IMR-90 (cell line): ENCODE measurements around the gene TMCC1. TPM values are rescaled to one million over a fixed set of nuclear protein-coding genes. Genes with fewer than 3 reads are reported as not detected.

Experiments used
- ATAC-seq: fragments of 200-7000 bp; cut with Tn5 transposase; 2 replicates; pipeline ENCODE4 v1.9.1; 2020; ENCODE audit warnings: low read depth, mild to moderate bottlenecking, moderate library complexity
- BruUV-seq: library from RNA; stranded (reverse); fragments of 400-500 nt; replicated peaks from 2 replicates; lab custom pipeline; 2021; lab: Mats Ljungman, UMichigan
- CTCF ChIA-PET: fragments of 300-600 bp; formaldehyde crosslinking; extraction: SDS; loops from one replicate; lab custom pipeline; 2021; ENCODE audit warnings: antibody characterized with exemption; lab: Yijun Ruan, JAX
- POLR2A ChIA-PET: fragments of 300-600 bp; sonication (Branson Sonifier 250); formaldehyde crosslinking; loops from one replicate; lab custom pipeline; 2022; ENCODE audit warnings: antibody characterized with exemption; ENCODE audit not compliant: unreplicated experiment; lab: Charles Lee
- DNase-seq: peaks from one replicate; pipeline ENCODE4 v3.0.0; 2013
- H2AFZ ChIP-seq: replicated peaks from 2 replicates; pipeline ENCODE3; 2013; ENCODE audit warnings: low read length, mild to moderate bottlenecking; ENCODE audit not compliant: poor library complexity
- H2AK5ac ChIP-seq: 2 replicates; pipeline ENCODE4 v1.6.1; 2013; ENCODE audit warnings: low read depth, low read length, inconsistent platforms
- H2AK9ac ChIP-seq: replicated peaks from 2 replicates; pipeline ENCODE3; 2013; ENCODE audit warnings: mild to moderate bottlenecking, low read depth, low read length, moderate library complexity; ENCODE audit not compliant: poor library complexity
- H2BK120ac ChIP-seq: 2 replicates; pipeline ENCODE4 v1.6.1; 2013; ENCODE audit warnings: low read depth, low read length, inconsistent platforms
- H2BK15ac ChIP-seq: 3 replicates; pipeline ENCODE4 v1.6.1; 2013; ENCODE audit warnings: low read depth, low read length, inconsistent platforms
- H2BK20ac ChIP-seq: 2 replicates; pipeline ENCODE4 v1.6.1; 2013; ENCODE audit warnings: low read depth, mild to moderate bottlenecking, inconsistent platforms, low read length, moderate library complexity
- H2BK5ac ChIP-seq: 2 replicates; pipeline ENCODE4 v1.6.1; 2013; ENCODE audit warnings: mild to moderate bottlenecking, low read depth, low read length, inconsistent platforms; ENCODE audit not compliant: poor library complexity, severe bottlenecking
- H3K14ac ChIP-seq: replicated peaks from 2 replicates; pipeline ENCODE4 v1.6.1; 2013; ENCODE audit warnings: low read depth, low read length, inconsistent platforms
- H3K18ac ChIP-seq: 2 replicates; pipeline ENCODE4 v1.6.1; 2013; ENCODE audit warnings: low read depth, low read length, control low read depth
- H3K23ac ChIP-seq: 2 replicates; pipeline ENCODE4 v1.6.1; 2013; ENCODE audit warnings: low read depth, low read length, inconsistent platforms
- H3K27ac ChIP-seq: 2 replicates; pipeline ENCODE4 v1.5.1; 2013; ENCODE audit warnings: mild to moderate bottlenecking, control low read depth, low read length; ENCODE audit not compliant: insufficient read depth
- H3K27me3 ChIP-seq: 2 replicates; pipeline ENCODE4 v1.6.1; 2013; ENCODE audit warnings: low read length; ENCODE audit not compliant: control insufficient read depth, insufficient read depth
- H3K36me3 ChIP-seq: 2 replicates; pipeline ENCODE4 v1.6.1; 2013; ENCODE audit warnings: low read length, mixed read lengths; ENCODE audit not compliant: control insufficient read depth, insufficient read depth
- H3K4ac ChIP-seq: 2 replicates; pipeline ENCODE4 v1.6.1; 2013; ENCODE audit warnings: low read depth, low read length, inconsistent platforms
- H3K4me1 ChIP-seq: 2 replicates; pipeline ENCODE4 v1.6.1; 2013; ENCODE audit warnings: low read length, mixed read lengths; ENCODE audit not compliant: control insufficient read depth, insufficient read depth
- H3K4me2 ChIP-seq: 2 replicates; pipeline ENCODE4 v1.6.1; 2013; ENCODE audit warnings: low read depth, mild to moderate bottlenecking, control low read depth, low read length, moderate library complexity
- H3K4me3 ChIP-seq: 2 replicates; pipeline ENCODE4 v1.5.1; 2013; ENCODE audit warnings: low read depth, mild to moderate bottlenecking, control low read depth, low read length, moderate library complexity; ENCODE audit not compliant: insufficient read depth
- H3K56ac ChIP-seq: 2 replicates; pipeline ENCODE4 v1.6.1; 2013; ENCODE audit warnings: low read length, inconsistent platforms; ENCODE audit not compliant: insufficient read depth; ENCODE audit errors: extremely low read depth
- H3K79me1 ChIP-seq, 2 experiments: 2 replicates each; pipeline ENCODE4 v1.6.1; 2013; ENCODE audit warnings: low read length in 2 of 2, inconsistent platforms in 1 of 2, low read depth in 1 of 2
- H3K9ac ChIP-seq: 2 replicates; pipeline ENCODE4 v1.6.1; 2013; ENCODE audit warnings: low read depth, low read length, control low read depth
- H3K9me1 ChIP-seq: 2 replicates; pipeline ENCODE4 v1.6.1; 2013; ENCODE audit warnings: low read length, inconsistent platforms; ENCODE audit not compliant: insufficient read depth
- H3K9me3 ChIP-seq: 2 replicates; pipeline ENCODE4 v1.6.1; 2013; ENCODE audit warnings: low read length; ENCODE audit not compliant: control insufficient read depth, insufficient read depth
- H4K20me1 ChIP-seq: 2 replicates; pipeline ENCODE4 v1.6.1; 2013; ENCODE audit warnings: low read length, inconsistent platforms; ENCODE audit not compliant: insufficient read depth
- H4K5ac ChIP-seq: 2 replicates; pipeline ENCODE4 v1.6.1; 2013; ENCODE audit warnings: mild to moderate bottlenecking, low read depth, low read length, control low read depth
- H4K8ac ChIP-seq, 2 experiments: 2 replicates each; pipeline ENCODE4 v1.6.1; 2013; ENCODE audit warnings: low read depth in 2 of 2, low read length in 2 of 2, control low read depth in 1 of 2, inconsistent platforms in 1 of 2
- H4K91ac ChIP-seq: 2 replicates; pipeline ENCODE4 v1.6.1; 2013; ENCODE audit warnings: low read depth, low read length, inconsistent platforms; ENCODE audit not compliant: insufficient read depth
- BHLHE40 ChIP-seq: fragments of 150-350 bp; IDR thresholded peaks from 2 replicates; pipeline ENCODE4 v1.6.1; 2016; ENCODE audit warnings: mild to moderate bottlenecking, low read depth, low read length
- CHD1 ChIP-seq: IDR thresholded peaks from 2 replicates; pipeline ENCODE4 v1.6.1; 2012; ENCODE audit warnings: low read depth, low read length, improper control_type of control experiment
- FOS ChIP-seq: fragments of 150-350 bp; IDR thresholded peaks from 2 replicates; pipeline ENCODE4 v1.6.1; 2016; ENCODE audit warnings: low read depth, low read length
- MAFK ChIP-seq: IDR thresholded peaks from 2 replicates; pipeline ENCODE4 v1.6.1; 2012; ENCODE audit warnings: low read depth, low read length, improper control_type of control experiment
- MAZ ChIP-seq: IDR thresholded peaks from 2 replicates; pipeline ENCODE4 v1.6.1; 2012; ENCODE audit warnings: low read depth, mild to moderate bottlenecking, low read length, improper control_type of control experiment, moderate library complexity, borderline replicate concordance
- MXI1 ChIP-seq: IDR thresholded peaks from 2 replicates; pipeline ENCODE4 v1.6.1; 2012; ENCODE audit warnings: low read depth, mild to moderate bottlenecking, low read length, moderate library complexity, borderline replicate concordance
- NFE2L2 ChIP-seq: fragments of 150-350 bp; IDR thresholded peaks from 2 replicates; pipeline ENCODE4 v1.6.1; 2016; ENCODE audit warnings: low read depth, mild to moderate bottlenecking, low read length
- POLR2A ChIP-seq: IDR thresholded peaks from 2 replicates; pipeline ENCODE4 v1.6.1; 2012; ENCODE audit warnings: mild to moderate bottlenecking, low read depth, low read length
- RAD21 ChIP-seq: IDR thresholded peaks from 2 replicates; pipeline ENCODE4 v1.6.1; 2012; ENCODE audit warnings: low read length, improper control_type of control experiment
- RCOR1 ChIP-seq: IDR thresholded peaks from 2 replicates; pipeline ENCODE4 v1.6.1; 2012; ENCODE audit warnings: mild to moderate bottlenecking, low read length, improper control_type of control experiment; ENCODE audit not compliant: insufficient replicate concordance
- RFX5 ChIP-seq: IDR thresholded peaks from 2 replicates; pipeline ENCODE4 v1.8.0; 2012; ENCODE audit warnings: low read depth, mild to moderate bottlenecking, low read length, moderate library complexity
- SMC3 ChIP-seq: fragments of 150-350 bp; IDR thresholded peaks from 2 replicates; pipeline ENCODE4 v1.6.1; 2016; ENCODE audit warnings: low read depth, mild to moderate bottlenecking, antibody characterized with exemption, low read length, moderate library complexity
- WGBS, 2 experiments: methylation state at CpG; one replicate each; pipeline versions ENCODE4 v1.1.5 to v1.1.7; 2013; ENCODE audit warnings: missing lambda C conversion rate in 2 of 2; ENCODE audit not compliant: insufficient read length in 1 of 2; ENCODE audit errors: extremely low coverage in 2 of 2; 5-methylcytosine and 5-hydroxymethylcytosine counted together
- dilution Hi-C: fragments of 300-500 bp; cut with HindIII; formaldehyde crosslinking; loops from one replicate; pipeline ENCODE4 v1.14.3; 2018; ENCODE audit warnings: low sequenced_read_pairs; ENCODE audit not compliant: unreplicated experiment
- in situ Hi-C: fragments of 300-500 bp; cut with MboI; formaldehyde crosslinking; loops from 3 replicates; pipeline ENCODE4 v1.14.3; 2019; ENCODE audit warnings: low sequenced_read_pairs, inconsistent platforms, mixed read lengths
- intact Hi-C: fragments of 100-400 bp; cut with micrococcal nuclease; formaldehyde crosslinking; loops from 2 replicates; pipeline ENCODE4 v1.10.0; 2022
- polyA plus RNA-seq, 3 experiments: library from polyadenylated mRNA; depleted of rRNA; stranded (reverse); fragments of >200 nt; gene quantifications; 2 replicates each; pipeline ENCODE4 v1.2.3, GENCODE V29; 2012; ENCODE audit warnings: low replicate concordance in 1 of 3
- total RNA-seq: library from RNA; depleted of rRNA; stranded (reverse); fragments of >200 nt; gene quantifications from 2 replicates; pipeline ENCODE4 v1.2.3, GENCODE V29; 2012
- TF ChIP-seq, protein P1 (sequence below): fragments of 150-350 bp; IDR thresholded peaks from 2 replicates; pipeline ENCODE4 v1.6.1; 2017; ENCODE audit warnings: mild to moderate bottlenecking, antibody characterized with exemption, low read length, low read depth
- TF ChIP-seq, protein P2 (sequence below): fragments of 150-350 bp; IDR thresholded peaks from 2 replicates; pipeline ENCODE4 v1.6.1; 2016; ENCODE audit warnings: low read depth, mild to moderate bottlenecking, low read length, moderate library complexity, borderline replicate concordance
- TF ChIP-seq, protein P3 (sequence below): conservative IDR thresholded peaks from 2 replicates; pipeline ENCODE4 v1.5.1; 2012; ENCODE audit warnings: mild to moderate bottlenecking, low read depth, low read length, improper control_type of control experiment

Gene TMCC1
- total and polyA plus RNA-seq, 2 of the 4 experiments (the other 2 are of a cell fraction): 5.0 to 7.3 TPM

DNA sequence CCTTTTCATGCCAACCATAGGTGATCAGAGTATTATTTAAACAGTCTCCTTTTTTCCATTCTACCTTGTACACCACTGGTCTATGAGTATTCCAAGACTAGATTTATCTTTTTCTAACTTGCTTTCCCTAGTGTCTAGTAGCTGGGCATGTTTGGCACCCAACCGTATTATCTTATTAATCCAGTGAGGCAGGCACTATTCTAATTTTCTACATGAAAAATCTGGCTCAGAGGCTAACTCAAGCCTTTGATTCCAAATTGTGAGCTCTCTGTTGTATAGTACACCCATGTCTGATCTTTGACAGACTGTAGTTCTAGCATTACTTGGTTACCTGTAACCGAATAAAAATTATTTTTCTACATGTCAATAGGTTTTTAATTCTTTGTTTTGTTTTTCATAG is 210.3 kb downstream of the TMCC1 start:
- Histone ChIP-seq H3K27me3 (no peaks in the 10 kb centered on the region), H4K20me1 (peaks cover 2% of the 10 kb centered on the region; the same call in 1 of the 2 replicates), H3K9ac (no peak overlapping the region), H3K79me1 (peaks cover 0 to 2% of the 10 kb centered on the region in 2 experiments; a peak in 2 of 4 replicates), H3K4me3 (no peak overlapping the region), H3K36me3 (no peaks in the 10 kb centered on the region), H3K23ac (no peak overlapping the region), H3K4me1 (0 out of 2 replicates have a peak, but pooled peaks cover 2% of the 10 kb centered on the region), H2AFZ (no peak overlapping the region), H3K4ac (no peak overlapping the region), H3K27ac (no peak overlapping the region), H2AK9ac (no peak overlapping the region), H2BK120ac (no peak overlapping the region), H3K9me1 (no peaks in the 10 kb centered on the region), H2AK5ac (no peak overlapping the region), H3K4me2 (no peak overlapping the region), H3K14ac (no peak overlapping the region), H4K5ac (no peak overlapping the region), H2BK15ac (no peak overlapping the region), H3K18ac (no peak overlapping the region), H4K8ac (no peak overlapping the region), H3K9me3 (no peaks in the 10 kb centered on the region), H3K56ac (no peak overlapping the region), H2BK5ac (no peak overlapping the region), H2BK20ac (no peak overlapping the region), H4K91ac (no peak overlapping the region)
- dilution Hi-C loops: no loop called here
- intact Hi-C loops: no loop called here
- TF ChIP-seq MAZ (no peak), FOS (no peak), BHLHE40 (no peak), NFE2L2 (no peak), RAD21 (no peak), CHD1 (no peak), RCOR1 (no peak), POLR2A (no peak), RFX5 (no peak), SMC3 (no peak), MXI1 (no peak), MAFK (no peak)
- TF ChIP-seq, protein P1, sequence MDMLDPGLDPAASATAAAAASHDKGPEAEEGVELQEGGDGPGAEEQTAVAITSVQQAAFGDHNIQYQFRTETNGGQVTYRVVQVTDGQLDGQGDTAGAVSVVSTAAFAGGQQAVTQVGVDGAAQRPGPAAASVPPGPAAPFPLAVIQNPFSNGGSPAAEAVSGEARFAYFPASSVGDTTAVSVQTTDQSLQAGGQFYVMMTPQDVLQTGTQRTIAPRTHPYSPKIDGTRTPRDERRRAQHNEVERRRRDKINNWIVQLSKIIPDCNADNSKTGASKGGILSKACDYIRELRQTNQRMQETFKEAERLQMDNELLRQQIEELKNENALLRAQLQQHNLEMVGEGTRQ: no peak
- TF ChIP-seq, protein P2, sequence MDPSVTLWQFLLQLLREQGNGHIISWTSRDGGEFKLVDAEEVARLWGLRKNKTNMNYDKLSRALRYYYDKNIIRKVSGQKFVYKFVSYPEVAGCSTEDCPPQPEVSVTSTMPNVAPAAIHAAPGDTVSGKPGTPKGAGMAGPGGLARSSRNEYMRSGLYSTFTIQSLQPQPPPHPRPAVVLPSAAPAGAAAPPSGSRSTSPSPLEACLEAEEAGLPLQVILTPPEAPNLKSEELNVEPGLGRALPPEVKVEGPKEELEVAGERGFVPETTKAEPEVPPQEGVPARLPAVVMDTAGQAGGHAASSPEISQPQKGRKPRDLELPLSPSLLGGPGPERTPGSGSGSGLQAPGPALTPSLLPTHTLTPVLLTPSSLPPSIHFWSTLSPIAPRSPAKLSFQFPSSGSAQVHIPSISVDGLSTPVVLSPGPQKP: no peak
- TF ChIP-seq, protein P3, sequence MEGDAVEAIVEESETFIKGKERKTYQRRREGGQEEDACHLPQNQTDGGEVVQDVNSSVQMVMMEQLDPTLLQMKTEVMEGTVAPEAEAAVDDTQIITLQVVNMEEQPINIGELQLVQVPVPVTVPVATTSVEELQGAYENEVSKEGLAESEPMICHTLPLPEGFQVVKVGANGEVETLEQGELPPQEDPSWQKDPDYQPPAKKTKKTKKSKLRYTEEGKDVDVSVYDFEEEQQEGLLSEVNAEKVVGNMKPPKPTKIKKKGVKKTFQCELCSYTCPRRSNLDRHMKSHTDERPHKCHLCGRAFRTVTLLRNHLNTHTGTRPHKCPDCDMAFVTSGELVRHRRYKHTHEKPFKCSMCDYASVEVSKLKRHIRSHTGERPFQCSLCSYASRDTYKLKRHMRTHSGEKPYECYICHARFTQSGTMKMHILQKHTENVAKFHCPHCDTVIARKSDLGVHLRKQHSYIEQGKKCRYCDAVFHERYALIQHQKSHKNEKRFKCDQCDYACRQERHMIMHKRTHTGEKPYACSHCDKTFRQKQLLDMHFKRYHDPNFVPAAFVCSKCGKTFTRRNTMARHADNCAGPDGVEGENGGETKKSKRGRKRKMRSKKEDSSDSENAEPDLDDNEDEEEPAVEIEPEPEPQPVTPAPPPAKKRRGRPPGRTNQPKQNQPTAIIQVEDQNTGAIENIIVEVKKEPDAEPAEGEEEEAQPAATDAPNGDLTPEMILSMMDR: no peak
- ATAC-seq (no peak), DNase-seq (no peak)
- ChIA-PET POLR2A (no interaction called here), CTCF (no interaction called here)
- in situ Hi-C loops: no loop called here
- BruUV-seq: no TSS peak
- WGBS, 2 experiments: no CpG with 5 or more reads among the region's 2 CpGs
